ENCODE results near the gene VAX1.

Gene VAX1

DNA sequence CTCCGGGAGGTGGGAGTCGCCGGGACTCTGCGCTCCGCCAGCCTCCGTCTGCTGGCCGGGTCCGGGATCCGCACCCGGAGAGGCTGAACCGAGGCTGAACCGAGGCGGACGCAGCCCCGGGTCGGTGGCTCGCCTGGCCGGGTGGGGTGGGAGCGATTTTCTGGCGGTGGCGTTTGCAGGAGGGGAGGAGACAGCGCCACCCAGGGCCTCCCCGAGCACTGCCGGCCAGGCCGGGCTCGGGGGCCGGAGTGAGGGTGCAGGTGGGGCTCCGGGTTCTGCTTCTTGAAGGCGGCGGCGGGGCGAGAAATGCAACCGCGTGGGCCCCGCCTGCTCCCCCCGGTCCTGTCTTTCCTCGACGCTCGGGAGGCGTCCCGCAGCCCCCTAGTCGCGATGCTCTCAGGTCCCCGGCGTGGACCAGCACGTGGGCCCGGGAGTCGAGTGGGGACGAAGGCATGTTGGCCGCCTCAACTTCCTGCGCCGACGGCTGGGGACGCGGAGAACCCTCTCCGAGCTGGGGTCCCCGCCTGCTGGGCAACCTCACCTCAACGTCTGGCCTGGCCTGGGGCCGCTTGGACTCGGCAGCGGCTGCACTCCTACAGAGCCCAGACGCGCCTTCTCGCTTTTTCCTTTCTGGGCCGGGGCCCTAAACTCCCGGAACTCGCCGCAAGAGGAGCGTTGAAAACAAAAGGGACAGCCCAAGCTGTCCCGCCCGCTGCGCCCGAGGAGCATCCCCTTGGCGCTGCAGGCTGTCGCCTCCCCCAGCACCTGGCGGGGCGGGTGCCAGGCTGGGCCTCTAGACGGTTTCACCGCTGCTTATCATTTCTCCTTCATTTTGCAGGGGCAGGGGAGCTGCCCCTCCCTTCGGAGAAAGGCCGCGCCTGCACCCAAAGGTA lies 25.2 kb upstream of the VAX1 start:
- Histone ChIP-seq H3K36me3 (ENCODE audit: insufficient read depth, low read length) (no peaks in the 10 kb centered on the region), H4K20me1 (ENCODE audit: insufficient read depth, low read length, poor library complexity, severe bottlenecking) (no peaks in the 10 kb centered on the region), H3K4me1 (ENCODE audit: insufficient read depth, low read length, poor library complexity, severe bottlenecking) (no peaks in the 10 kb centered on the region), H3K9me3 (ENCODE audit: insufficient read depth, low read depth, low read length) (no peaks in the 10 kb centered on the region), H3K27me3 (ENCODE audit: insufficient read depth, low read length, poor library complexity, severe bottlenecking) (no peaks in the 10 kb centered on the region), H3K9me2 (replicated peaks; ENCODE audit: low read depth, low read length) (no peaks in the 10 kb centered on the region), H3K4me2 (ENCODE audit: low read depth, low read length, poor library complexity, severe bottlenecking) (no peak overlapping the region), H3K79me2 (ENCODE audit: insufficient read depth, low read length) (no peaks in the 10 kb centered on the region), H3K9ac (ENCODE audit: low read depth, low read length, poor library complexity, severe bottlenecking) (no peak overlapping the region), H2AFZ (ENCODE audit: low read length) (no peak overlapping the region), H3K4me3 (ENCODE audit: low read length, poor library complexity, severe bottlenecking) (no peak overlapping the region), H3F3A (ENCODE audit: low read depth) (no peaks in the 10 kb centered on the region)
- TF ChIP-seq, protein P1, sequence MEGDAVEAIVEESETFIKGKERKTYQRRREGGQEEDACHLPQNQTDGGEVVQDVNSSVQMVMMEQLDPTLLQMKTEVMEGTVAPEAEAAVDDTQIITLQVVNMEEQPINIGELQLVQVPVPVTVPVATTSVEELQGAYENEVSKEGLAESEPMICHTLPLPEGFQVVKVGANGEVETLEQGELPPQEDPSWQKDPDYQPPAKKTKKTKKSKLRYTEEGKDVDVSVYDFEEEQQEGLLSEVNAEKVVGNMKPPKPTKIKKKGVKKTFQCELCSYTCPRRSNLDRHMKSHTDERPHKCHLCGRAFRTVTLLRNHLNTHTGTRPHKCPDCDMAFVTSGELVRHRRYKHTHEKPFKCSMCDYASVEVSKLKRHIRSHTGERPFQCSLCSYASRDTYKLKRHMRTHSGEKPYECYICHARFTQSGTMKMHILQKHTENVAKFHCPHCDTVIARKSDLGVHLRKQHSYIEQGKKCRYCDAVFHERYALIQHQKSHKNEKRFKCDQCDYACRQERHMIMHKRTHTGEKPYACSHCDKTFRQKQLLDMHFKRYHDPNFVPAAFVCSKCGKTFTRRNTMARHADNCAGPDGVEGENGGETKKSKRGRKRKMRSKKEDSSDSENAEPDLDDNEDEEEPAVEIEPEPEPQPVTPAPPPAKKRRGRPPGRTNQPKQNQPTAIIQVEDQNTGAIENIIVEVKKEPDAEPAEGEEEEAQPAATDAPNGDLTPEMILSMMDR (conservative IDR thresholded peaks at IDR 0.05; ENCODE audit: low read length), result no peak
- TF ChIP-seq EZH2phosphoT487 (IDR thresholded peaks at IDR 0.05; ENCODE audit: borderline replicate concordance), result no peak

DNA sequence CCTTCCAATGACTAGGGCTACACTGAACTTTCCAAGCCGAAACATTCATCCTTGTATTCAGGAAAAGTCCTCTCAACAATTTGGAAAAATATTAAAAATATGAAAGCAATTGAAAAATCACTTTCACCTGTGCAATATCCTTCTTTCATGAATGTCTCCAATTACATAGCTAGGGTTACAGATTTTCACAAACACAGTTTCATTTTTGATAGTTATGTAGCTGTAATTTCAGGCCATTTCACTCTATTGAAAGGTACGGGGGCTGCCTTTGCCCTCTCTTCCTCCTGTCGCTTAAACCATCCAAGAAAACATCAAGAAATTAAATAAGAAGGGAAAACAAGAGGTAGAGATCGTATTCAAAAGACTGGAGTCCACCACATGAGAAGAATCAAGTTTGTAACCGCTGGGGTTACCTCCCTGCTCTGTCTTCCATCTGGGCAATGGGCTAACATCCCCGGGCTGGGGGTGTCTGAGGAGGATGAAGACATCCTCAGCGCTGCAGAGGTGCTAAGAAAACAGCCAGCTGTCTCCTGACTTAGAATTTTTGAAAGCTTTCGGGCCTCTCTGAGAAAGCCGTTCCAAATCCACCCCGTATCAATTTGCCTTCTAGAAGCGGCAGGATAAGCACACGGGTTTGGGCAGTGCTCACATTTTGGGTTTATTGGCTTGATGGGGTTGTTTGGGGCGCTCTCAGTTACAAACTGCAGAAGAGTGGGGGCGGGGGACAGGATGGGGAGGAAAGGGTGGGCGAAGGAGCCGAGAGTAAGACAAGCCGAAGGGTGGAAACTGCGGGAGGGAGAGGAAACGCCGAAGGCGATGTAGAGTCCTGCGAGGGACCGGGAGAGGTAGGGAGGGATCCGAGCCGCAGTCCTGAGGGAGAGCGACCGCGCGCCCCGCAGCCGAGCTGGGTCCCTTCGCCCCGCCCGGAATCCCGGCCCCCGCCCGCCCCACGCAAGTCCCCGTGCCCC lies 24.3 kb upstream of the VAX1 start:
- Histone ChIP-seq H3K9ac (ENCODE audit: low read depth, low read length, poor library complexity, severe bottlenecking) (no peak overlapping the region), H3K79me2 (ENCODE audit: insufficient read depth, low read length) (no peaks in the 10 kb centered on the region), H3K9me2 (replicated peaks; ENCODE audit: low read depth, low read length) (no peaks in the 10 kb centered on the region), H3K4me1 (ENCODE audit: insufficient read depth, low read length, poor library complexity, severe bottlenecking) (no peaks in the 10 kb centered on the region), H3K4me3 (ENCODE audit: low read length, poor library complexity, severe bottlenecking) (no peak overlapping the region), H2AFZ (ENCODE audit: low read length) (no peak overlapping the region), H3K36me3 (ENCODE audit: insufficient read depth, low read length) (no peaks in the 10 kb centered on the region), H3K4me2 (ENCODE audit: low read depth, low read length, poor library complexity, severe bottlenecking) (no peak overlapping the region), H4K20me1 (ENCODE audit: insufficient read depth, low read length, poor library complexity, severe bottlenecking) (no peaks in the 10 kb centered on the region), H3K27me3 (ENCODE audit: insufficient read depth, low read length, poor library complexity, severe bottlenecking) (no peaks in the 10 kb centered on the region), H3K9me3 (ENCODE audit: insufficient read depth, low read depth, low read length) (no peaks in the 10 kb centered on the region), H3F3A (ENCODE audit: low read depth) (no peaks in the 10 kb centered on the region)
- TF ChIP-seq EZH2phosphoT487 (IDR thresholded peaks at IDR 0.05; ENCODE audit: borderline replicate concordance), result no peak
- TF ChIP-seq, protein P1 (conservative IDR thresholded peaks at IDR 0.05; ENCODE audit: low read length), result no peak

DNA sequence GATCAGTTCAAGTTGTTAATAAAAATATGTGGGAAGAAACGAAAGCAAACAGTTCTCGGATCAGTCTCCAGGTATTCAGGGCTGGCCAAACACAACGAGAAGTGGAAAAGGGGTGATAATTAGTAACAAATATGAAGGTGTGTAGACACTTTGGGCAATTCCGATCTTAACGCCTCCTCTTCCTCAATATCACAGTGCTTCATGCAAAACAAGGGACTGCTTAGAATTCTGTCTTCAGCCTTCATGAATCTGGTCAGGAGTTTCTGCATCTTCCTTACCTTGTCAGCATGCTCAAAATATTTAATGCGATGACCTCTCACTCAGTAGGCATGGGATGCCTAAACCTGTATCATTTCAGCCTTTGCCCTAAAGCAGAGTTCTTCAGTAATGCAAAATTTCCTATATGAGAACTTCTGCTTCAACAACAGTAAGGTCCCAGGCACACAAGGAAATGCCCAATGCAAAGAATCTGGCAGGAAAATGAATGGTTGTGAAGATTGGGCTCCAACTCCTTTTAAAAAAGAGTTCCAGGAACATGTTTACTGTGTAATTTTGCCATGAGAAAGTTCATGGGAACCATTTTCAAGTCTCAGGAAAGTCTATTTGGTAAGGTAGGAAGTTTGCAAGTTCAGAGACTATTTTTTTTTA lies 23.4 kb upstream of the VAX1 start:
- no peak for TF ChIP-seq EZH2phosphoT487 (IDR thresholded peaks at IDR 0.05; ENCODE audit: borderline replicate concordance)
- TF ChIP-seq, protein P1 (conservative IDR thresholded peaks at IDR 0.05; ENCODE audit: low read length), result no peak
- Histone ChIP-seq H3K4me3 (ENCODE audit: low read length, poor library complexity, severe bottlenecking) (no peak overlapping the region), H3K36me3 (ENCODE audit: insufficient read depth, low read length) (no peaks in the 10 kb centered on the region), H4K20me1 (ENCODE audit: insufficient read depth, low read length, poor library complexity, severe bottlenecking) (no peaks in the 10 kb centered on the region), H3K9ac (ENCODE audit: low read depth, low read length, poor library complexity, severe bottlenecking) (no peak overlapping the region), H3K9me3 (ENCODE audit: insufficient read depth, low read depth, low read length) (no peaks in the 10 kb centered on the region), H3K9me2 (replicated peaks; ENCODE audit: low read depth, low read length) (no peaks in the 10 kb centered on the region), H3K4me1 (ENCODE audit: insufficient read depth, low read length, poor library complexity, severe bottlenecking) (no peaks in the 10 kb centered on the region), H3K27me3 (ENCODE audit: insufficient read depth, low read length, poor library complexity, severe bottlenecking) (no peaks in the 10 kb centered on the region), H3K4me2 (ENCODE audit: low read depth, low read length, poor library complexity, severe bottlenecking) (no peak overlapping the region), H3F3A (ENCODE audit: low read depth) (no peaks in the 10 kb centered on the region), H3K79me2 (ENCODE audit: insufficient read depth, low read length) (no peaks in the 10 kb centered on the region), H2AFZ (ENCODE audit: low read length) (no peak overlapping the region)

Measured in Loucy (cell line).